AG04449 (cell line): ENCODE results near the gene MFAP2.
"Not testable (repeated sequence)": the region's sequence is repeated elsewhere in the genome, so short reads cannot be mapped to it uniquely, and the experiment has no call there.

Source experiments
- CTCF ChIA-PET: fragments of 350-600 bp; formaldehyde crosslinking; extraction: SDS; loops from one replicate; lab custom pipeline; 2021; ENCODE audit warnings: antibody characterized with exemption; lab: Yijun Ruan, JAX
- POLR2A ChIA-PET: fragments of 400-600, 350-600 bp; formaldehyde crosslinking; extraction: SDS; loops from one replicate; lab custom pipeline; 2020; ENCODE audit warnings: antibody characterized with exemption, inconsistent platforms; lab: Yijun Ruan, JAX
- DNase-seq: peaks from one replicate; pipeline ENCODE4 v3.0.0-alpha.2; 2010; ENCODE audit warnings: low read depth, low spot score
- H3K4me3 ChIP-seq: 2 replicates; pipeline ENCODE4 v1.5.1; 2011; ENCODE audit warnings: low read depth, mild to moderate bottlenecking, control low read depth, low read length
- TF ChIP-seq, protein P1 (sequence below): IDR thresholded peaks from one replicate; pipeline ENCODE4 v1.5.1; 2011; ENCODE audit warnings: mild to moderate bottlenecking, moderate library complexity, low read length, control low read depth, inconsistent platforms; ENCODE audit not compliant: insufficient read depth; ENCODE audit errors: missing control alignments

The MFAP2 gene

GRCh38 chr1:16968372-16968771 is 12.0 kb downstream of the MFAP2 start:
- H3K4me3 ChIP-seq = no peak overlapping the region
- POLR2A ChIA-PET = interaction anchor here (1.6 kb wide), 1 partner anchor 11 kb away, joined by 10 read pairs; no protein-coding TSS in a partner anchor
- TF ChIP-seq, protein P1, sequence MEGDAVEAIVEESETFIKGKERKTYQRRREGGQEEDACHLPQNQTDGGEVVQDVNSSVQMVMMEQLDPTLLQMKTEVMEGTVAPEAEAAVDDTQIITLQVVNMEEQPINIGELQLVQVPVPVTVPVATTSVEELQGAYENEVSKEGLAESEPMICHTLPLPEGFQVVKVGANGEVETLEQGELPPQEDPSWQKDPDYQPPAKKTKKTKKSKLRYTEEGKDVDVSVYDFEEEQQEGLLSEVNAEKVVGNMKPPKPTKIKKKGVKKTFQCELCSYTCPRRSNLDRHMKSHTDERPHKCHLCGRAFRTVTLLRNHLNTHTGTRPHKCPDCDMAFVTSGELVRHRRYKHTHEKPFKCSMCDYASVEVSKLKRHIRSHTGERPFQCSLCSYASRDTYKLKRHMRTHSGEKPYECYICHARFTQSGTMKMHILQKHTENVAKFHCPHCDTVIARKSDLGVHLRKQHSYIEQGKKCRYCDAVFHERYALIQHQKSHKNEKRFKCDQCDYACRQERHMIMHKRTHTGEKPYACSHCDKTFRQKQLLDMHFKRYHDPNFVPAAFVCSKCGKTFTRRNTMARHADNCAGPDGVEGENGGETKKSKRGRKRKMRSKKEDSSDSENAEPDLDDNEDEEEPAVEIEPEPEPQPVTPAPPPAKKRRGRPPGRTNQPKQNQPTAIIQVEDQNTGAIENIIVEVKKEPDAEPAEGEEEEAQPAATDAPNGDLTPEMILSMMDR = no peak
- no peak for DNase-seq
- CTCF ChIA-PET = interaction anchor here (1.1 to 3.5 kb wide), 3 partner anchors 10 to 41 kb away, joined by 3 to 14 read pairs (median 4); no protein-coding TSS in a partner anchor

- ChIA-PET CTCF (interaction anchor here (1.1 to 3.5 kb wide), 3 partner anchors 11 to 42 kb away, joined by 3 to 14 read pairs (median 4); no protein-coding TSS in a partner anchor), POLR2A (interaction anchor here (1.3 to 1.6 kb wide), 2 partner anchors 11 to 14 kb away, joined by 8 to 10 read pairs; no protein-coding TSS in a partner anchor)
- TF ChIP-seq, protein P1 = no peak
- H3K4me3 ChIP-seq = no peak overlapping the region
- no peak for DNase-seq
Observed at GRCh38 chr1:16967962-16968361, 12.5 kb downstream of the MFAP2 start.

DNA sequence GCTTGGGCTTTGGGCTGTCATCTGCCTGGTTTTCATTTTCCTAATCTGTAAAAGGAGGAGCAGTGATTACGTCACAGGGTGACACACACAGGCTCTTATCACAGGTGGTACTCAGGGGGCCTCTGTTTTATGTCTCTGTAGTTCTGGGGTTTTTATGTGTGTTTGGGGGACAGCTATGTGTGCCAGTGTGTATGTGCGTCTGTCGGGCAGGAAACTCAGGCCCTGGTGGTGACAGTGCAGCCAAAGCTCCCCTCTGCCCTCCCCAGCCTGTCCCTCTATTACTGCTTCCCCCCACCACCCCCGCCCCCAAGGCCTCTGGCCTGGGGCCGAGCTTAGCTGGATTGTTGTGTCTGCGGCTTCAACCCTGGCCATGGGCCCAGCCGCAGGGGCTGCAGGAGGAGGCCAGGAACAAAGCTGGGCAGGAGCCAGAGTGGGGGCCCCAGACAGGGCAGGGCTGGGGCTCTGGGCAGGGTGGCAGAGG is 13.3 kb downstream of the MFAP2 start:
- no peak overlapping the region for H3K4me3 ChIP-seq
- ChIA-PET CTCF (interaction anchor here (0.7 to 3.9 kb wide), 6 partner anchors 9 to 79 kb away, joined by 3 to 17 read pairs (median 12); partner anchors contain the start of gene MFAP2), POLR2A (interaction anchor here (1.3 to 1.6 kb wide), 3 partner anchors 12 to 15 kb away, joined by 4 to 10 read pairs (median 8); no protein-coding TSS in a partner anchor)
- no peak for DNase-seq
- TF ChIP-seq, protein P1 = no peak

DNA sequence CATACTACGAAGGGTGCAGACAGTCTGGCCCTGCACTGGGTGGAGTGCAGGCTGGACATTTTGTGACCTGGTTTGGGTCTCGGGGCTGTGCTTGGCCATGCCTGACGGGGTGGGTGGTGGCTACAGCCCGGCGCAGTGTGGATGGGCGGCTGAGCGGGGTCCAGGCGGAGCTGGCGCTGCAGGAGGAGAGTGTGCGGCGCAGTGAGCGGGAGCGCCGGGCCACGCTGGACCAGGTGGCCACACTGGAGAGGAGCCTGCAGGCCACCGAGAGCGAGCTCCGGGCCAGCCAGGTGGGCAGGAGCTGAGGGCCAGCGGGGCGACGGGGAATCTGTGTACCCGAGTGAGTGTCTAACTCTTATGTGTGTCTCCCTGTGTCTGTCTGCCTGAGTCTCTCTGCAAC is 14.1 kb downstream of the MFAP2 start:
- ChIA-PET POLR2A (interaction anchor here (1.6 kb wide), 1 partner anchor 14 kb away, joined by 4 read pairs; no protein-coding TSS in a partner anchor), CTCF (interaction anchor here (0.7 to 3.9 kb wide), 8 partner anchors 8 to 84 kb away, joined by 3 to 17 read pairs (median 7); no protein-coding TSS in a partner anchor)
- no peak for DNase-seq
- H3K4me3 ChIP-seq = no peak overlapping the region
- TF ChIP-seq, protein P1 = no peak

- DNase-seq = no peak
Observed at GRCh38 chr1:16965486-16966067, 14.8 kb downstream of the MFAP2 start.

DNA sequence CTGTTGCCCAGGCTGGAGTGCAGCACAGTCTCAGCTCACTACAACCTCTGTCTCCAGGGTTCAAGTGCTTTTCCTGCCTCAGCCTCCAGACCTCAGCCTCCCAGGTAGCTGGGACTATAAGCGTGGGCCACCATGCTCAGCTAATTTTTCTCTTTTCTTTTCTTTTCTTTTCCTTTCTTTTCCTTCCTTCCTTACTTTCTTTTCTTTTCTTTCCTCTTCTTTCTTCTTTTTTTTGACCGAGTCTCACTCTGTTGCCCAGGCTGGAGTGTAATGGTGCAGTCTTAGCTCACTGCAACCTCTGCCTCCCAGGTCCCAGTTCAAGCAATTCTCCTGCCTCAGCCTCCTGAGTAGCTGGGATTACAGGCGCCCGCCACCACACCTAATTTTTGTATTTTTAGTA is 16.3 kb downstream of the MFAP2 start:
- DNase-seq, H3K4me3 ChIP-seq: not testable (repeated sequence)
- POLR2A ChIA-PET = interaction anchor here (1.9 kb wide), 1 partner anchor 15 kb away, joined by 10 read pairs; no protein-coding TSS in a partner anchor
- CTCF ChIA-PET = interaction anchor here (0.6 to 5.6 kb wide), 7 partner anchors 8 to 1657 kb away, joined by 3 to 78 read pairs (median 15); no protein-coding TSS in a partner anchor

More at GRCh38 chr1:16965486-16966067, 14.8 kb downstream of the MFAP2 start:
- CTCF ChIA-PET = interaction anchor here (1.0 to 3.9 kb wide), 9 partner anchors 10 to 84 kb away, joined by 3 to 17 read pairs (median 4); no protein-coding TSS in a partner anchor
- H3K4me3 ChIP-seq = no peak overlapping the region
- TF ChIP-seq, protein P1 = no peak
- POLR2A ChIA-PET = interaction anchor here (1.9 kb wide), 1 partner anchor 13 kb away, joined by 10 read pairs; no protein-coding TSS in a partner anchor
